Measurements from ENCODE around the gene AP5Z1.
"Not testable (repeated sequence)": the region's sequence is repeated elsewhere in the genome, so short reads cannot be mapped to it uniquely, and the experiment has no call there.

Gene AP5Z1

GRCh38 chr7:4800487-4800886 lies 25.1 kb downstream of the AP5Z1 start:
- Mint-ChIP-seq H3K9me3 (no peaks in the 10 kb centered on the region), H3K4me3 (no peak overlapping the region), H3K36me3 (ENCODE audit: insufficient read depth) (peaks cover 5% of the 10 kb centered on the region), H3K27ac (no peak overlapping the region), H3K27me3 (no peaks in the 10 kb centered on the region), H3K4me1 (ENCODE audit: low read depth in 2 of 2) (no peaks in the 10 kb centered on the region)
- no peak for ATAC-seq (replicated peaks)
- DNase-seq = no peak

GRCh38 chr7:4800926-4801838 lies 25.8 kb downstream of the AP5Z1 start:
- no peak overlapping the region for H3K4me3 Mint-ChIP-seq
- peaks cover 5% of the 10 kb centered on the region for H3K36me3 Mint-ChIP-seq (ENCODE audit: insufficient read depth)
- no peaks in the 10 kb centered on the region for H3K4me1 Mint-ChIP-seq (ENCODE audit: low read depth in 2 of 2)
- DNase-seq (no peak), ATAC-seq (replicated peaks) (no peak)
- no peaks in the 10 kb centered on the region for H3K27me3 Mint-ChIP-seq
- H3K27ac Mint-ChIP-seq = no peak overlapping the region
- H3K9me3 Mint-ChIP-seq = no peaks in the 10 kb centered on the region

GRCh38 chr7:4801839-4802231 lies 26.4 kb downstream of the AP5Z1 start:
- H3K4me3 Mint-ChIP-seq = no peak overlapping the region
- DNase-seq = no peak
- ATAC-seq (replicated peaks) = no peak
- H3K9me3 Mint-ChIP-seq = no peaks in the 10 kb centered on the region
- no peaks in the 10 kb centered on the region for H3K4me1 Mint-ChIP-seq (ENCODE audit: low read depth in 2 of 2)
- no peak overlapping the region for H3K27ac Mint-ChIP-seq
- no peaks in the 10 kb centered on the region for H3K27me3 Mint-ChIP-seq
- peaks cover 5% of the 10 kb centered on the region for H3K36me3 Mint-ChIP-seq (ENCODE audit: insufficient read depth)

- H3K9me3 Mint-ChIP-seq; H3K27ac Mint-ChIP-seq; H3K4me3 Mint-ChIP-seq; H3K36me3 Mint-ChIP-seq (ENCODE audit: insufficient read depth); ATAC-seq (replicated peaks); H3K27me3 Mint-ChIP-seq; H3K4me1 Mint-ChIP-seq (ENCODE audit: low read depth in 2 of 2); DNase-seq: not testable (repeated sequence)
Measured at GRCh38 chr7:4802577-4802976, 27.2 kb downstream of the AP5Z1 start.

GRCh38 chr7:4803397-4804241 lies 28.2 kb downstream of the AP5Z1 start:
- no peak overlapping the region for H3K27ac Mint-ChIP-seq
- DNase-seq = no peak
- no peaks in the 10 kb centered on the region for H3K27me3 Mint-ChIP-seq
- H3K4me3 Mint-ChIP-seq = no peak overlapping the region
- H3K4me1 Mint-ChIP-seq (ENCODE audit: low read depth in 2 of 2) = no peaks in the 10 kb centered on the region
- H3K9me3 Mint-ChIP-seq = no peaks in the 10 kb centered on the region
- H3K36me3 Mint-ChIP-seq (ENCODE audit: insufficient read depth) = peaks cover 3% of the 10 kb centered on the region
- no peak for ATAC-seq (replicated peaks)

GRCh38 chr7:4805110-4805983 lies 29.9 kb downstream of the AP5Z1 start:
- H3K27ac Mint-ChIP-seq = no peak overlapping the region
- peaks cover 3% of the 10 kb centered on the region for H3K36me3 Mint-ChIP-seq (ENCODE audit: insufficient read depth)
- H3K9me3 Mint-ChIP-seq = no peaks in the 10 kb centered on the region
- ATAC-seq (replicated peaks) = no peak
- peaks cover 0 to 2% of the 10 kb centered on the region in 2 donors for H3K27me3 Mint-ChIP-seq
- no peak overlapping the region for H3K4me3 Mint-ChIP-seq
- H3K4me1 Mint-ChIP-seq (ENCODE audit: low read depth in 2 of 2) = peaks cover 3 to 7% of the 10 kb centered on the region in 2 donors
- DNase-seq = no peak

- DNase-seq (no peak), ATAC-seq (replicated peaks) (no peak)
- Mint-ChIP-seq H3K36me3 (ENCODE audit: insufficient read depth) (peaks cover 3% of the 10 kb centered on the region), H3K27ac (no peak overlapping the region), H3K4me1 (ENCODE audit: low read depth in 2 of 2) (peaks cover 3 to 7% of the 10 kb centered on the region in 2 donors), H3K27me3 (peaks cover 0 to 5% of the 10 kb centered on the region in 2 donors), H3K9me3 (no peaks in the 10 kb centered on the region), H3K4me3 (no peak overlapping the region)
Measured at GRCh38 chr7:4805984-4806300, 30.5 kb downstream of the AP5Z1 start.

GRCh38 chr7:4806983-4807597 lies 31.7 kb downstream of the AP5Z1 start:
- Mint-ChIP-seq H3K27me3 (peaks cover 0 to 5% of the 10 kb centered on the region in 2 donors), H3K4me1 (ENCODE audit: low read depth in 2 of 2) (peaks cover 3 to 7% of the 10 kb centered on the region in 2 donors), H3K4me3 (peak overlapping the region in 1 of 2 donors; percentile 44), H3K36me3 (ENCODE audit: insufficient read depth) (peaks cover 3% of the 10 kb centered on the region), H3K9me3 (no peaks in the 10 kb centered on the region), H3K27ac (peak overlapping the region in 1 of 2 donors; percentile 53)
- no peak for ATAC-seq (replicated peaks)
- DNase-seq = no peak

GRCh38 chr7:4807598-4808016 lies 32.2 kb downstream of the AP5Z1 start:
- peak overlapping the region; percentile 44 to 49 for H3K4me3 Mint-ChIP-seq
- H3K36me3 Mint-ChIP-seq (ENCODE audit: insufficient read depth) = peaks cover 3% of the 10 kb centered on the region
- no peak for DNase-seq
- H3K27ac Mint-ChIP-seq = peak overlapping the region in 1 of 2 donors; percentile 53
- peaks cover 3 to 7% of the 10 kb centered on the region in 2 donors for H3K4me1 Mint-ChIP-seq (ENCODE audit: low read depth in 2 of 2)
- no peaks in the 10 kb centered on the region for H3K9me3 Mint-ChIP-seq
- no peak for ATAC-seq (replicated peaks)
- peaks cover 4 to 7% of the 10 kb centered on the region in 2 donors for H3K27me3 Mint-ChIP-seq

- H3K4me3 Mint-ChIP-seq = peak overlapping the region; percentile 44 to 49
- DNase-seq (no peak), ATAC-seq (replicated peaks) (no peak)
- peaks cover 3% of the 10 kb centered on the region for H3K36me3 Mint-ChIP-seq (ENCODE audit: insufficient read depth)
- H3K9me3 Mint-ChIP-seq = no peaks in the 10 kb centered on the region
- H3K4me1 Mint-ChIP-seq (ENCODE audit: low read depth in 2 of 2) = peaks cover 3 to 7% of the 10 kb centered on the region in 2 donors
- H3K27me3 Mint-ChIP-seq = peaks cover 9 to 11% of the 10 kb centered on the region in 2 donors
- peak overlapping the region; percentile 16 to 31 for H3K27ac Mint-ChIP-seq
Measured at GRCh38 chr7:4808026-4808425, 32.6 kb downstream of the AP5Z1 start.

- Mint-ChIP-seq H3K4me1 (ENCODE audit: low read depth in 2 of 2) (peaks cover 3 to 7% of the 10 kb centered on the region in 2 donors), H3K27me3 (peaks cover 14 to 17% of the 10 kb centered on the region in 2 donors), H3K27ac (peak overlapping the region; percentile 16 to 31), H3K9me3 (no peaks in the 10 kb centered on the region), H3K4me3 (peak overlapping the region; percentile 49 to 55), H3K36me3 (ENCODE audit: insufficient read depth) (peaks cover 3% of the 10 kb centered on the region)
- ATAC-seq (replicated peaks) (no peak), DNase-seq (no peak)
Measured at GRCh38 chr7:4808565-4808964, 33.1 kb downstream of the AP5Z1 start.

GRCh38 chr7:4809091-4809591 lies 33.7 kb downstream of the AP5Z1 start:
- no peak overlapping the region for H3K27ac Mint-ChIP-seq
- peaks cover 3 to 7% of the 10 kb centered on the region in 2 donors for H3K4me1 Mint-ChIP-seq (ENCODE audit: low read depth in 2 of 2)
- peaks cover 20 to 23% of the 10 kb centered on the region in 2 donors for H3K27me3 Mint-ChIP-seq
- peak; percentile 23 to 34 (median 31) for DNase-seq
- H3K4me3 Mint-ChIP-seq = peak overlapping the region; percentile 74 to 75
- no peaks in the 10 kb centered on the region for H3K9me3 Mint-ChIP-seq
- peaks cover 3% of the 10 kb centered on the region for H3K36me3 Mint-ChIP-seq (ENCODE audit: insufficient read depth)
- peak; percentile 86 for ATAC-seq (replicated peaks)

Measured in effector memory CD8-positive, alpha-beta T cell (primary cell).